ENCODE results near the gene AIFM3. TPM values are rescaled to one million over a fixed set of nuclear protein-coding genes. Genes with fewer than 3 reads are reported as not detected.

AIFM3 gene
- total RNA-seq, 2 donors from 2014 or later: 3.4 to 5.8 TPM

DNA sequence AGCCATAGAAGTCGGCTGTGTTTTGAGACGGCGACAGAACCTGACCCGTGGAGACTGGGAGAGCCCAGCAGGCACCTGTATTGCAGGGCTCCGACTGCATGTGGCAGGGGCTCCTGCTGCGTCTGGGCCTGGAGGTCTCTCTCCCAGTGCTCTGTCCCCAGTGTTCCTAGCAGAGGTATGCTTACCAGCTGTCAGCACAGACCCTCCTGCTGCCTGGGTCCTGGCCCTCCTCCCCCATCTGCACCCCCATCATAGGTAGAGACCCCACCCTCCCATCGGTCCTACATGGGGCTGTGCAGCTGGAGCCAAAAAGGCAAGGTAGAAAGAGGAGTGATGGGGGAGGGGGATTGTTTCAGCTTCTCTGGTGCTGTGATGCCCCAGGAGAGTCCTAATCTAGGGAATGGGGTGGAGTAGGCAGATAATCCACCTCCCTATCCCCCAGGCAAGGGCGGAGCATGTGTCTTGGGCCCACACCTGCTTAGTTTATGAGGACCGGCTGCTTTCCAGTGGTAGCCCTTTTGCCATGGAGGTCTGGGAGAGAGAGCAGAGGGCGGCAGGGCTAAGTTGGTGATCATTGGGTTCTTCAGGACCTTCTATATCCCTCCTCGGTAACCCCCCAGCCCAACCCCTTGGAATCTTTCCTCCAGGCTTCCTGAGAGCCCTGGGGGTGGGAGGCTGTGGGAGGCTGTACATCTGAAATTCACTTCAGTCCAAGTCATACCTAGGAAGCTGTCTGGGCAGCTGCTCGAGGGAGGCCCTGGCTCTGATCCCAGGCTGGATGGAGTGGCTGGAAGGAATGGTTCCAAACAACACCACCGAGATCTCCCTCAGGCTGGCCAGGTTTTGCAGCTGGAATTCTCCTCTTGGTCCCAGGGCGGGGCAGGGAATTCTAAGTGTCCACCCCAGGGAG lies 60.0 kb downstream of the AIFM3 start:
- H3K27me3 ChIP-seq (replicated peaks; ENCODE audit: insufficient read depth): no peaks in the 10 kb centered on the region
- no peaks in the 10 kb centered on the region for H3K4me1 ChIP-seq (ENCODE audit: control insufficient read depth in 1 of 2, low read depth in 2 of 2)
- H3K4me3 ChIP-seq: no peak overlapping the region
- DNase-seq (ENCODE audit: low spot score) (no peak), ATAC-seq (ENCODE audit: insufficient number of reproducible peaks, low FRiP score, low read depth) (no peak)
- H3K27ac ChIP-seq: no peak overlapping the region
- no peaks in the 10 kb centered on the region for H3K36me3 ChIP-seq
- no peaks in the 10 kb centered on the region for H3K9me3 ChIP-seq
- TF ChIP-seq CTCF (IDR thresholded peaks at IDR 0.05): no peak

DNA sequence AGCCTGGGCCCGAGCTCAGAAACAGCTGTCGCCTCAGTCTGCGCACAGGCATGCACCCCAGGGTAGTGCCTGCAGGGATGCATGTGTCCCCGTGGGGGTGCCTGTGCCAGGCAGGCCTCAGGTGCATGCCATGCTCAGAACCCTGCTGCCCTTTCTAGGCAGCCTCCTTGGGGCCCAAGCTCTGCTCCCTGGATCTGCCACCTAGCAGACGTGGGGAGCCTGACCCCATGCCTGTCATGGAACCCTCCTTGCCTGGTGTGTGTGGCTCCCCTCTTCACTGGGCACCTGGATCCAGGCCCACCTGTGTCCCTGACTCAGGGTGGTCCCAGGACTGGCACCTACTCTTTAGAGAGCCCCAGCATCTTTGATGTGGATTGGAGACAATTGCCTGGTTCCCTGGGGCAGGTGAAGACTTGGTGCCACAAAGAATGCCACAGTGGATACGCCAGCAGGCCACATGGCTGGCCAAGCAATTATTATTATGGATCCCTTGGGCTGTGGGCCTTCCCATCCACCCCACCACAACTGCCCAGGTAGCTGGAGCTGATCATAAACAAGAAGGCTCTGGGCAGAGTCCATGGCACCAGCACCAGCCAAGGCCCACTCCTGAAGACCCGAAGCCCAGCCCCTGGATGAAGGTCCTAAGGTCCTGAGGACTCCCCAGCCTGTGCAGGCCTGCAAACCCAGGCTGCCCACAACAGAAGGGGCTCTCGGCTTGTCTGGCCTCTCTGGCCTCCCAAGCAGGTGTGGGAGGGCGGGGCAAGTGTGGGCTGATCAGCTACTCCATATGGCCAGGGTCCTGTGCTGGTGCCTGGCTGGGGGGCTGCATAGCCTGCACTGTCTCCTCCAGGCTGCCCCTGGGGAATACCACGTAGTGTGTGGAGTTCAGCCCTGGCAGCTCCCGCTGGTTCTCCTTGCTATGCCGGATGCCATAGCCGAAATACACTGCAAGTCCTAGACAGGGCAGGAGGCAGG lies 61.5 kb downstream of the AIFM3 start:
- H3K27me3 ChIP-seq (replicated peaks; ENCODE audit: insufficient read depth): no peaks in the 10 kb centered on the region
- no peak for TF ChIP-seq CTCF (IDR thresholded peaks at IDR 0.05)
- H3K9me3 ChIP-seq: no peaks in the 10 kb centered on the region
- no peaks in the 10 kb centered on the region for H3K4me1 ChIP-seq (ENCODE audit: control insufficient read depth in 1 of 2, low read depth in 2 of 2)
- H3K36me3 ChIP-seq: no peaks in the 10 kb centered on the region
- DNase-seq (ENCODE audit: low spot score) (no peak), ATAC-seq (ENCODE audit: insufficient number of reproducible peaks, low FRiP score, low read depth) (no peak)
- no peak overlapping the region for H3K27ac ChIP-seq
- H3K4me3 ChIP-seq: no peak overlapping the region

DNA sequence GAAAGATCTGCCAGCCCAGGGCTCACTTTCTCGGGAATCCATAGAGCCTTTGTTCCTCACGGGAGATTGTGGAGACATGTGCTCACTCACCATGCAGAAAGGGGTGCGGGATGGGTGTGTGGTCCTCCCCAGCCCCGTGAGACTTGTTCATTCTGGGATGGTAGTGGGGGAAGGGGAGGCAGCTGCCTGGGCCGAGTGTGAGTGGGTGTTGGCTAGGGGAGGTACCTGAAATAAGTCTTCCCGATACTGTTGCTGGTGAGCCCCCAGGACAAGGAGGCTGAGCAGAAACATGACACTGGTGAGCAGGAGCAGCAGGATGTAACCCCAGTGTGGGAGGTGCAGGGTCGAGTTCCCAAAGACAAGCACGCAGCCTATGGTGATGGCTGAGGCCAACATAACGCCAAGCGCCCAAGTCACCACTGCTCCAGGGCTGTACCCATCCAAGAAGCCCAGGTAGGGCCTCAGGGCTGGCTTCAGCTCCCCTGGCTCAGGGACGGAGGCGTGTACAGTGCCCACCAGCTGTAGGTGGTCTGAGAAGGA lies 62.5 kb downstream of the AIFM3 start:
- DNase-seq (ENCODE audit: low spot score) (no peak), ATAC-seq (ENCODE audit: insufficient number of reproducible peaks, low FRiP score, low read depth) (no peak)
- no peaks in the 10 kb centered on the region for H3K9me3 ChIP-seq
- no peaks in the 10 kb centered on the region for H3K4me1 ChIP-seq (ENCODE audit: control insufficient read depth in 1 of 2, low read depth in 2 of 2)
- H3K27ac ChIP-seq: no peak overlapping the region
- no peak for TF ChIP-seq CTCF (IDR thresholded peaks at IDR 0.05)
- no peaks in the 10 kb centered on the region for H3K36me3 ChIP-seq
- no peaks in the 10 kb centered on the region for H3K27me3 ChIP-seq (replicated peaks; ENCODE audit: insufficient read depth)
- no peak overlapping the region for H3K4me3 ChIP-seq

- no peaks in the 10 kb centered on the region for H3K36me3 ChIP-seq
- DNase-seq (ENCODE audit: low spot score): no peak
- no peak for ATAC-seq (ENCODE audit: insufficient number of reproducible peaks, low FRiP score, low read depth)
- H3K9me3 ChIP-seq: no peaks in the 10 kb centered on the region
- no peaks in the 10 kb centered on the region for H3K27me3 ChIP-seq (replicated peaks; ENCODE audit: insufficient read depth)
- H3K4me3 ChIP-seq: no peak overlapping the region
- no peak for TF ChIP-seq CTCF (IDR thresholded peaks at IDR 0.05)
- no peak overlapping the region for H3K27ac ChIP-seq
- H3K4me1 ChIP-seq (ENCODE audit: control insufficient read depth in 1 of 2, low read depth in 2 of 2): no peaks in the 10 kb centered on the region
These were observed 63.0 kb downstream of the AIFM3 start for GRCh38 chr22:21030032-21030431.

Other genes starting within 250 kb of the AIFM3 start
- not detected for gene SERPIND1, start 193.1 kb upstream of the AIFM3 start, total RNA-seq
- 100 to 1,000 TPM in 1 of 2 donors, 10 to 100 TPM in 1; 85.4 to 112 TPM for gene PI4KA, start 108.4 kb upstream of the AIFM3 start, total RNA-seq
- gene SNAP29, start 108.2 kb upstream of the AIFM3 start, total RNA-seq: 10 to 100 TPM; 18.2 to 20.6 TPM
- 10 to 100 TPM; 42.1 to 45.2 TPM for gene CRKL, start 49.8 kb upstream of the AIFM3 start, total RNA-seq
- 100 to 1,000 TPM in 1 of 2 donors, 10 to 100 TPM in 1; 96.2 to 105 TPM for gene LZTR1, start 15.0 kb downstream of the AIFM3 start, total RNA-seq
- gene THAP7, start 34.9 kb downstream of the AIFM3 start, total RNA-seq: 10 to 100 TPM; 38.3 to 60.0 TPM
- under 1 TPM in 1 of 2 donors, not detected in 1; 0.81 TPM for gene P2RX6, start 47.9 kb downstream of the AIFM3 start, total RNA-seq
- 1 to 10 TPM in 1 of 2 donors, not detected in 1; 1.2 TPM for gene SLC7A4, start 65.3 kb downstream of the AIFM3 start, total RNA-seq
- not detected for gene LRRC74B, start 78.7 kb downstream of the AIFM3 start, total RNA-seq

All from thoracic aorta (tissue), 2 donors.